Cardiac muscle cell (in vitro differentiated cells and primary cell): ENCODE data around the gene MARS1. TPM values are rescaled to one million over a fixed set of nuclear protein-coding genes. Genes with fewer than 3 reads are reported as not detected.
A peak's percentile ranks its signal among the peaks of the same experiment; 100 is the strongest.

Source experiments
- DNase-seq, 2 donors: peaks; one replicate each; pipeline versions ENCODE4 v3.0.0 to v3.0.0-alpha.2; 2010 to 2017; ENCODE audit warnings: low read depth in 1 of 2, low spot score in 1 of 2
- H3K27ac ChIP-seq: fragments of 200-600 bp; sonication (generic); 2 replicates; pipeline ENCODE4 v1.5.1; 2016
- H3K27me3 ChIP-seq: fragments of 200-600 bp; sonication (generic); 2 replicates; pipeline ENCODE4 v1.6.0; 2016; ENCODE audit warnings: control low read depth
- H3K36me3 ChIP-seq: fragments of 200-600 bp; sonication (generic); 2 replicates; pipeline ENCODE4 v1.5.1; 2016; ENCODE audit warnings: control low read depth
- H3K4me1 ChIP-seq: fragments of 200-600 bp; sonication (generic); 2 replicates; pipeline ENCODE4 v1.8.1; 2017; ENCODE audit warnings: low read depth, mild to moderate bottlenecking, mixed run types
- H3K4me3 ChIP-seq: fragments of 200-600 bp; sonication (generic); 2 replicates; pipeline ENCODE4 v1.5.1; 2016; ENCODE audit warnings: mild to moderate bottlenecking
- H3K9me3 ChIP-seq: fragments of 200-600 bp; sonication (generic); 2 replicates; pipeline ENCODE4 v1.5.1; 2017; ENCODE audit warnings: low read depth, mild to moderate bottlenecking, control low read depth
- polyA plus RNA-seq: library from polyadenylated mRNA; unstranded; fragments of >200 nt; fragmentation: Nextera tagmentation; extraction: Ambion mirVana; gene quantifications from 2 replicates; pipeline ENCODE4 v1.2.1, GENCODE V29; 2016
- total RNA-seq: library from RNA; depleted of rRNA; stranded (reverse); fragments of >200 nt; gene quantifications from 2 replicates; pipeline ENCODE4 v1.2.3, GENCODE V29; 2016
- TF ChIP-seq, protein P1 (sequence below): IDR thresholded peaks from 2 replicates; pipeline ENCODE4 v1.5.1; 2012; ENCODE audit warnings: low read depth, mild to moderate bottlenecking, low read length

Gene MARS1
- total and polyA plus RNA-seq, 2 experiments from 2014 or later = 76.7 to 190 TPM

DNA sequence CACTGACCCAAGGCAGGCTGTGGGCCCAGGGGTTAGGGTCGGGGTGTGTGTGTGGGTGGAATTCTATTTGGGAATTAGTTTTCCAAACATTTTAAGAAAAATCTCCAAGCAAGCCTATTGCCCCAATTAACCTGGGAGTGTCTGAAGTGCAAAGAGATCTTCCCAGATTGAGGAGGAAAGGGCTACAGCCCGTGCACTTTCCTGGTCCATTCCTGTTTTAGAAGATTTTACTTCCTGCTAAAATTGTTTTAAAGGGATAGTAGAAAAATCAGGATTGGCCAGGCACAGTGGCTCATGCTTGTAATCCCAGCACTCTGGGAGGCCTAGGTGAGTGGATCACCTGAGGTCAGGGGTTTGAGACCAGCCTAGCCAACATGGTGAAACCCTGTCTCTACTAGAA lies 53.8 kb downstream of the MARS1 start:
- Histone ChIP-seq H3K4me1 (no peaks in the 10 kb centered on the region), H3K36me3 (peaks cover 4% of the 10 kb centered on the region), H3K27me3 (no peaks in the 10 kb centered on the region), H3K4me3 (no peak overlapping the region), H3K9me3 (no peaks in the 10 kb centered on the region), H3K27ac (no peak overlapping the region)
- DNase-seq = no peak
- TF ChIP-seq, protein P1, sequence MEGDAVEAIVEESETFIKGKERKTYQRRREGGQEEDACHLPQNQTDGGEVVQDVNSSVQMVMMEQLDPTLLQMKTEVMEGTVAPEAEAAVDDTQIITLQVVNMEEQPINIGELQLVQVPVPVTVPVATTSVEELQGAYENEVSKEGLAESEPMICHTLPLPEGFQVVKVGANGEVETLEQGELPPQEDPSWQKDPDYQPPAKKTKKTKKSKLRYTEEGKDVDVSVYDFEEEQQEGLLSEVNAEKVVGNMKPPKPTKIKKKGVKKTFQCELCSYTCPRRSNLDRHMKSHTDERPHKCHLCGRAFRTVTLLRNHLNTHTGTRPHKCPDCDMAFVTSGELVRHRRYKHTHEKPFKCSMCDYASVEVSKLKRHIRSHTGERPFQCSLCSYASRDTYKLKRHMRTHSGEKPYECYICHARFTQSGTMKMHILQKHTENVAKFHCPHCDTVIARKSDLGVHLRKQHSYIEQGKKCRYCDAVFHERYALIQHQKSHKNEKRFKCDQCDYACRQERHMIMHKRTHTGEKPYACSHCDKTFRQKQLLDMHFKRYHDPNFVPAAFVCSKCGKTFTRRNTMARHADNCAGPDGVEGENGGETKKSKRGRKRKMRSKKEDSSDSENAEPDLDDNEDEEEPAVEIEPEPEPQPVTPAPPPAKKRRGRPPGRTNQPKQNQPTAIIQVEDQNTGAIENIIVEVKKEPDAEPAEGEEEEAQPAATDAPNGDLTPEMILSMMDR = no peak

DNA sequence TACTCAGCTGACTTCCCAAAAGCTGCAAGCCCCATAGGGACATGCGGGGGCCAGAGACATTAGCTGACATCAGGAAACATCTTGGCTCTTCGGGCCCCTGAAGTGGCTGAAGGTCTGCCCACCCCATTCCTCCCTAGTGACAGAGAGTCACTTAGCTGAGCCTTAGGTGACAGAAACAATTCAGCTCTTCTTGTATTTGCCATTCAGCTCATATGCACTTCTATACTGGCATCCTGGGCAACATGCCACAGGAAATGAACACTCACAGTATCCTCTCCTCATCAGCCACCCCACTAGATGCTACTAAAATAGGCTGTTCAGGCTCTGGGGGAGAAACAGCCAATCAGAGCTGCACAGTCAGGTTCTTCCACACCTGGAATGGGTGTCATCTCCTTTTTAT lies 55.7 kb downstream of the MARS1 start:
- no peaks in the 10 kb centered on the region for H3K4me1 ChIP-seq
- no peak for DNase-seq
- H3K9me3 ChIP-seq = no peaks in the 10 kb centered on the region
- no peak overlapping the region for H3K4me3 ChIP-seq
- H3K36me3 ChIP-seq = peaks cover 4% of the 10 kb centered on the region
- TF ChIP-seq, protein P1 = no peak
- no peak overlapping the region for H3K27ac ChIP-seq
- peaks cover 9% of the 10 kb centered on the region for H3K27me3 ChIP-seq

DNA sequence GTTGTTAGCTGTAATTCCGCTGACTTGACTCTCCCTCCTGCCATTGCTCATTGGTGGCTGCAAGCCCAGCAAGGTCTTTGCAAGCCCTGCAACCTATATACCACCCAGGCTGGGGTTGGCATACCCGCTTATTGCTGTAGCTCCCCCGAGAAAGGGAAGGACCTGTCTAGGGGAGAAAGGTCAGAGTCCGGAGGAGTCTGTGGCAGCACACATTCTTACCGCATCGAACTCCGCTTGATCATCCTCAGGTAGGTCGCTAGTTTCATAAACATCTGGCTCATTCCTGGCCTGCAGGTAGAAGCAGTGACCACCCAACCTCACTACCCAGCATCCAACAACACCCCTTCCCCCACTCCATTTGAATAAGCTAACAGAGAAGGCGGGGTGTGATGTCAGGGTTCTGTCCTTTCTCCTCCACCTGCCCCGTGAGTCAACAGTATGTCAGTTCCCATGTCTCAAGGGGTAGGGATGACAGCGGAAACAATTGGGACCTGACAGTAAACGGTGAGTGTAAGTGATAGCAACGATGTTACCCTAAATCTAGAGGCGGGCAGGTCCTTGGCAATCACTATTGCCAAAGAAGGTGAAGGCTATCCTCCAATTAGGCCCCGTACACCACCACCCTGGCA lies 58.1 kb downstream of the MARS1 start:
- peak overlapping the region; percentile 97 for H3K4me3 ChIP-seq
- H3K9me3 ChIP-seq = no peaks in the 10 kb centered on the region
- H3K27ac ChIP-seq = no peak overlapping the region
- TF ChIP-seq, protein P1 = no peak
- DNase-seq = no peak
- H3K4me1 ChIP-seq = no peaks in the 10 kb centered on the region
- H3K27me3 ChIP-seq = peaks cover 32% of the 10 kb centered on the region
- peaks cover 4% of the 10 kb centered on the region for H3K36me3 ChIP-seq

DNA sequence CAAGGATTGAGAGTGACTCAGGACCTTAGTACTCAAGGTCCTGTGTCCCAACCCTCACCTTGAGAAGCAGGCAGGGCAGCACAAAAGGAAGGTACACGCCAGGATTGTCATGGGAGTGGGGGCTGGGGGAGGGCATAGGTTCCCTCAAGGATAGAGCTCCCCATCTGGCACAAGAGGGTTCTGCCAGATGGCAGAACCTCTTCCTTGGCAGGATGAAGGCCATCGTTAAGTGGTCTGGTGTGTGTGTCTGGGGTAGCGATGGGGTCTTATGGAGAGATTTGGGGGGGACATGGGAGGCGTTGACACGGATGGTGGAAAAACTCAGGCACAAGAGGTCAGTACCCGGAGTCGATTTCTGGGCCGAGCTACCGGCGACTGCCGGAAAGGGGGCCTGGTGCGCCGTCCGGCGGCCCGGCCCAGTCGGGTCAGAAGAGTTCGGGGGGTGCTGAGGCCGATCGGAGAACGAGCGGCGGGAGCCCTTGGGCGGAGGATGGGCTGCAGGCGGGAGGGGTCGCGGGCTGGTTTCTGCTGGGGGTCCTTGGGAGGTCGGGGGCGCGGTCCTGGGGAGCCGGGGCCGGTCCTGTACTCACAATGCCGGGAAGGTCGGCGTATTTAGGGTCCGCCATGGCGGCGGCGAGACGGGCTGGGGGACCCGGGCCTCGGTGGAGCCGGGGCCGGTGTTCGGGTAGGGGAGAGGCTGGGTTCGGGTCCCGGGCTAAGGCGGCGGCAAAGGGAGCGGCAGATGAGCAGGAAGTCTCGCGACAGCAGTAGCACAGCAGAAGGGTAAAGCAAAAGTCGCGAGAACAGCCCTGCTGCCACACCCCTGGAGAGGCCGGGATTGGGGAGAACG lies 58.8 kb downstream of the MARS1 start, which contains the start of gene DCTN2:
Gene DCTN2 (minus strand): TSS at position 755 of the 850 bp plus-strand sequence. CDS start 129 bp downstream, at position 626.
- DNase-seq = peak; percentile 97 to 98
- Histone ChIP-seq H3K36me3 (peaks cover 2% of the 10 kb centered on the region), H3K27me3 (peaks cover 39% of the 10 kb centered on the region), H3K9me3 (no peaks in the 10 kb centered on the region), H3K4me3 (peak within 1 kb of the TSS; percentile 97), H3K27ac (no peak within 1 kb of the TSS), H3K4me1 (no peaks in the 10 kb centered on the region)
- TF ChIP-seq, protein P1 = peak; percentile 23

DNA sequence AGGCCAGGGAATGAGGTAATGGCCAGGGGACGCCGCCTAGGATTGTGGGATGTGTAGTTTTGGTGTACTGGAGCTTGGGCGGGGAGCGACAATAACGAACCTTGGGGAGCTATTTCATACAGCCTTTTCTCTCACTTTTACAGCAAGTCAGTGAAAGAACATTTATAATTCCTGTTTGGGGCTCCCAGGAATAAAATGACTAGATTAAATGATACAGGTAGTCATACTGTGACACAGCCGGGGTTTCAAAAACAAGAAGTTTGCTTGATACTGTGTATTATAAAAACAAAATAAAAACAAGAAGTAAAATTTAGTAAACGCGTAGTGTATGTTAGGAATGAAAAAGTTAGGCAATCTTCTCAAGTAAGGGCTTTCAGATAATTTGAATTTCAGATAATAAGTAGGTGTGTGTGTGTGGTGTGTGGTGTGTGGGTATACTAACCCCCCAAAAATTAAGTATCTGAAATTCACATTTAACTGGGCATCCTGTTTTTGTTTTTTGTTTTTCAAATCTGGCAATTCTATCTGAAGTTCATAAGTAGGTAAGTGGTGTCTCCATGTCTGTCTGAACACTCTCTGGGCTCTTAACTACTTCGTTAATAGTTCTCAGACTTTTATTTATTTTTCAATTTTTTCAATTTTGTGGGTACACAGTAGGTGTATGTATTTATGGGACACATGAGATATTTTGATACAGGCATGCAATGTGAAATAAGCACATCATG lies 59.6 kb downstream of the MARS1 start:
- peaks cover 45% of the 10 kb centered on the region for H3K27me3 ChIP-seq
- DNase-seq = no peak
- no peaks in the 10 kb centered on the region for H3K9me3 ChIP-seq
- no peak overlapping the region for H3K27ac ChIP-seq
- H3K4me1 ChIP-seq = no peaks in the 10 kb centered on the region
- peak overlapping the region; percentile 97 for H3K4me3 ChIP-seq
- TF ChIP-seq, protein P1 = no peak
- H3K36me3 ChIP-seq = no peaks in the 10 kb centered on the region
